Activated CD4-positive, alpha-beta T cell treated with anti-CD3 and anti-CD28 coated beads for 4 hours (primary cell): ENCODE measurements around the gene SLC17A3.

Experiments
- DNase-seq, 2 donors: peaks; one replicate each; pipeline ENCODE4 v3.0.0-alpha.2; 2020

The SLC17A3 gene

GRCh38 chr6:25889877-25890853 is 16.1 kb upstream of the SLC17A3 start:
- no peak for DNase-seq

- no peak for DNase-seq
These were observed 14.6 kb upstream of the SLC17A3 start for GRCh38 chr6:25888626-25889025.

GRCh38 chr6:25886066-25886465 is 12.0 kb upstream of the SLC17A3 start:
- no peak for DNase-seq

- no peak for DNase-seq
These were observed 9.9 kb upstream of the SLC17A3 start for GRCh38 chr6:25883991-25884390.

- DNase-seq, result no peak
These were observed 9.5 kb upstream of the SLC17A3 start for GRCh38 chr6:25883536-25883935.

- DNase-seq, result peak; percentile 29 to 40
These were observed 8.0 kb upstream of the SLC17A3 start for GRCh38 chr6:25882051-25882496.

- DNase-seq, result no peak
These were observed 6.6 kb upstream of the SLC17A3 start for GRCh38 chr6:25880601-25881000.

- DNase-seq, result no peak
These were observed 4.8 kb upstream of the SLC17A3 start for GRCh38 chr6:25878721-25879322.

GRCh38 chr6:25875926-25876602 is 2.0 kb upstream of the SLC17A3 start:
- no peak for DNase-seq

- DNase-seq, result no peak
These were observed 1.5 kb upstream of the SLC17A3 start for GRCh38 chr6:25875563-25875905.

GRCh38 chr6:25874822-25875562 is 949 bp upstream of the SLC17A3 start:
- no peak for DNase-seq

GRCh38 chr6:25872814-25873213 is 1.2 kb downstream of the SLC17A3 start:
- no peak for DNase-seq

- no peak for DNase-seq
These were observed 4.2 kb downstream of the SLC17A3 start for GRCh38 chr6:25869840-25870239.

GRCh38 chr6:25868436-25869183 is 5.4 kb downstream of the SLC17A3 start:
- DNase-seq, result no peak

GRCh38 chr6:25866011-25866410 is 8.0 kb downstream of the SLC17A3 start:
- peak in 1 of 2 donors; percentile 3 for DNase-seq

- no peak for DNase-seq
These were observed 10.7 kb downstream of the SLC17A3 start for GRCh38 chr6:25863360-25863759.

- DNase-seq, result no peak
These were observed 11.8 kb downstream of the SLC17A3 start for GRCh38 chr6:25862199-25862598.

GRCh38 chr6:25852756-25853155 is 21.3 kb downstream of the SLC17A3 start:
- DNase-seq, result no peak

- no peak for DNase-seq
These were observed 22.1 kb downstream of the SLC17A3 start for GRCh38 chr6:25851961-25852360.

GRCh38 chr6:25844518-25844917 is 29.5 kb downstream of the SLC17A3 start:
- DNase-seq, result no peak

GRCh38 chr6:25842526-25842925 is 31.5 kb downstream of the SLC17A3 start:
- no peak for DNase-seq
